Osteocyte (in vitro differentiated cells): ENCODE results near the gene OPCML. TPM values are rescaled to one million over a fixed set of nuclear protein-coding genes. Genes with fewer than 3 reads are reported as not detected.

ENCODE experiments used
- DNase-seq: peaks from one replicate; pipeline ENCODE4 v3.0.0; 2021; ENCODE audit warnings: mixed read lengths; ENCODE audit not compliant: unreplicated experiment; ENCODE audit errors: extremely low spot score
- H3K27ac Mint-ChIP-seq: one replicate; pipeline ENCODE4 v1.8.0; 2021; ENCODE audit warnings: mild to moderate bottlenecking, mixed read lengths; ENCODE audit not compliant: unreplicated experiment
- H3K27me3 Mint-ChIP-seq: one replicate; pipeline ENCODE4 v1.8.0; 2021; ENCODE audit warnings: mixed read lengths; ENCODE audit not compliant: unreplicated experiment
- H3K36me3 Mint-ChIP-seq: one replicate; pipeline ENCODE4 v1.8.0; 2021; ENCODE audit warnings: mixed read lengths; ENCODE audit not compliant: unreplicated experiment
- H3K4me1 Mint-ChIP-seq: one replicate; pipeline ENCODE4 v1.8.0; 2021; ENCODE audit warnings: mixed read lengths; ENCODE audit not compliant: unreplicated experiment
- H3K4me3 Mint-ChIP-seq: one replicate; pipeline ENCODE4 v1.8.0; 2021; ENCODE audit warnings: mild to moderate bottlenecking, moderate library complexity, mixed read lengths; ENCODE audit not compliant: unreplicated experiment
- H3K9me3 Mint-ChIP-seq: one replicate; pipeline ENCODE4 v1.8.0; 2021; ENCODE audit warnings: mixed read lengths; ENCODE audit not compliant: unreplicated experiment
- CTCF ChIP-seq: fragments of 200-600 bp; sonication (generic); IDR thresholded peaks from 2 replicates; pipeline ENCODE4 v1.5.0; 2021; ENCODE audit warnings: antibody characterized with exemption, mild to moderate bottlenecking, moderate library complexity
- total RNA-seq: library from RNA; stranded (reverse); gene quantifications from 2 replicates; pipeline ENCODE4 v1.2.1, GENCODE V29; 2021

Gene OPCML
- total RNA-seq, 1 donor from 2014 or later, result 0.11 TPM

GRCh38 chr11:133058501-133058900 is 473.8 kb downstream of the OPCML start:
- DNase-seq, result no peak
- Mint-ChIP-seq H3K27me3 (peaks cover 11% of the 10 kb centered on the region), H3K4me3 (no peak overlapping the region), H3K9me3 (no peaks in the 10 kb centered on the region), H3K27ac (no peak overlapping the region), H3K4me1 (peaks cover under 1% of the 10 kb centered on the region), H3K36me3 (no peaks in the 10 kb centered on the region)
- TF ChIP-seq CTCF, result no peak

GRCh38 chr11:133053124-133053776 is 479.1 kb downstream of the OPCML start:
- Mint-ChIP-seq H3K36me3 (no peaks in the 10 kb centered on the region), H3K27ac (no peak overlapping the region), H3K4me3 (no peak overlapping the region), H3K27me3 (peaks cover 15% of the 10 kb centered on the region), H3K9me3 (no peaks in the 10 kb centered on the region), H3K4me1 (no peaks in the 10 kb centered on the region)
- TF ChIP-seq CTCF, result no peak
- no peak for DNase-seq

DNA sequence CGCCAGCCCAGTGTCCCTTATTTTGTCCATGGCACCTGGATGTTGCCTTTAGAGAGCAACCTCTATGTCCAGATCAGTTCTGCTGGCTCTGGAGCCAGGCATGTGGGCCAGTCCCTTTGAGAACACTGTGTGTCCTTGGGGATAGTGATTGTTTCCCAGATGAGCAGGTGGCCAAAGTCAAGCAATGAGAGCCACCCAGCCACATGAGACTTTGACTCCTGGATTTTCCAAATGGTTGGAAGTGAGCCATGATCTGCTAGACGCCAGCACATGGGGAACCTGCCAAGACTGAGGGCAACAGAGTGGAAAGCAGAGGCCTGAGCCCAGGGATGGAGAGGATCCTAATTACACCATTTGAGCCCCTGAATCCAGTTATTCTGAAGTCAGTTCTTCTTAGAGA is 479.8 kb downstream of the OPCML start:
- H3K27ac Mint-ChIP-seq, result no peak overlapping the region
- H3K9me3 Mint-ChIP-seq, result no peaks in the 10 kb centered on the region
- no peaks in the 10 kb centered on the region for H3K36me3 Mint-ChIP-seq
- no peak for TF ChIP-seq CTCF
- no peak for DNase-seq
- peaks cover 11% of the 10 kb centered on the region for H3K27me3 Mint-ChIP-seq
- no peak overlapping the region for H3K4me3 Mint-ChIP-seq
- H3K4me1 Mint-ChIP-seq, result no peaks in the 10 kb centered on the region

GRCh38 chr11:133049244-133050019 is 482.9 kb downstream of the OPCML start:
- no peak overlapping the region for H3K4me3 Mint-ChIP-seq
- no peaks in the 10 kb centered on the region for H3K36me3 Mint-ChIP-seq
- H3K4me1 Mint-ChIP-seq, result no peaks in the 10 kb centered on the region
- no peak for TF ChIP-seq CTCF
- no peak for DNase-seq
- no peaks in the 10 kb centered on the region for H3K9me3 Mint-ChIP-seq
- H3K27me3 Mint-ChIP-seq, result peaks cover 14% of the 10 kb centered on the region
- no peak overlapping the region for H3K27ac Mint-ChIP-seq

GRCh38 chr11:133048270-133048669 is 484.0 kb downstream of the OPCML start:
- Mint-ChIP-seq H3K9me3 (no peaks in the 10 kb centered on the region), H3K27me3 (peaks cover 14% of the 10 kb centered on the region), H3K4me1 (no peaks in the 10 kb centered on the region), H3K36me3 (no peaks in the 10 kb centered on the region), H3K27ac (no peak overlapping the region), H3K4me3 (no peak overlapping the region)
- DNase-seq, result no peak
- no peak for TF ChIP-seq CTCF
